ENCODE measurements around the gene SIDT2.
A peak's percentile ranks its signal among the peaks of the same experiment; 100 is the strongest.

The SIDT2 gene

DNA sequence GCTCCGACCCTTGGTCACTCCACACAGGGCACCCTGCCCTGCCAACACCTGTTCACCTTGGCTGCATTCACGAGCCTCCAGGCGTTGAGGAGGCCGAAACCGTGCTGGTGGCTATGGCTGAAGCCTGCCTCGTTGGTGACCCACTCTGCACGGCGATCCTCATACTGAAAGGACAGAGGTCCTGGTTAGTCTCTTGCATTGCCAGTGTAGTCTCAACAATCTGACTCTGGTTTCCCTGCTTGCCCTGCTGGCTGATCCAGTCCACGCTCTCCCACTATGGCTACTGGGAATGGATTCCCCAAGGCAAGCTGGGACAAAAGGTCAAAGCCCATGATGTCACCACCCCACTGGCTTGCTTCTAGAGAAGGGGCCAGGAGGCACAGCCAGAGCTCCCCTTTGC, 40.5 kb downstream of the SIDT2 start:
- TF ChIP-seq, protein P1, sequence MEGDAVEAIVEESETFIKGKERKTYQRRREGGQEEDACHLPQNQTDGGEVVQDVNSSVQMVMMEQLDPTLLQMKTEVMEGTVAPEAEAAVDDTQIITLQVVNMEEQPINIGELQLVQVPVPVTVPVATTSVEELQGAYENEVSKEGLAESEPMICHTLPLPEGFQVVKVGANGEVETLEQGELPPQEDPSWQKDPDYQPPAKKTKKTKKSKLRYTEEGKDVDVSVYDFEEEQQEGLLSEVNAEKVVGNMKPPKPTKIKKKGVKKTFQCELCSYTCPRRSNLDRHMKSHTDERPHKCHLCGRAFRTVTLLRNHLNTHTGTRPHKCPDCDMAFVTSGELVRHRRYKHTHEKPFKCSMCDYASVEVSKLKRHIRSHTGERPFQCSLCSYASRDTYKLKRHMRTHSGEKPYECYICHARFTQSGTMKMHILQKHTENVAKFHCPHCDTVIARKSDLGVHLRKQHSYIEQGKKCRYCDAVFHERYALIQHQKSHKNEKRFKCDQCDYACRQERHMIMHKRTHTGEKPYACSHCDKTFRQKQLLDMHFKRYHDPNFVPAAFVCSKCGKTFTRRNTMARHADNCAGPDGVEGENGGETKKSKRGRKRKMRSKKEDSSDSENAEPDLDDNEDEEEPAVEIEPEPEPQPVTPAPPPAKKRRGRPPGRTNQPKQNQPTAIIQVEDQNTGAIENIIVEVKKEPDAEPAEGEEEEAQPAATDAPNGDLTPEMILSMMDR (IDR thresholded peaks at IDR 0.05), result no peak
- Histone ChIP-seq H3K27ac (peak overlapping the region; percentile 89 to 95), H3K4me3 (peak overlapping the region; percentile 54)
- DNase-seq (ENCODE audit: low spot score), result peak; percentile 75

DNA sequence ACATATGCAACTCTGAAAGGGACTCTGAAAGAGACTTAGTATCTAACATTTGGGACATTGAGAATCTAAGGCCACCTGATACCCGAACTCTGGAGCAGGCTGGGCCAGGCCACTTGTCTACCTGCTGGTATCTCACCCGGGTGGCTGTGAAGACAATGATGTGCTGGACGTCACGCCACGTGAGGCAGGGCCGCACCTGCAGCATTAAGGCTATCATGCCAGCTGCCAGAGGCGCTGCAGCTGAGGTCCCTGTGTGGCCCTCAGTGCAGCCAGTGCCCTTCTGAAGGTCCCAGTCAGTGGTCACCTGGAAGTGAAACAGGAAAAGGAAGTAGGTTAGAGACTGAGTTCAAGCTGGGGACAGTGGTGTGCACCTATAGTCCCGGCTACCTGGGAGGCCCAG, 40.9 kb downstream of the SIDT2 start:
- peak; percentile 71 for DNase-seq (ENCODE audit: low spot score)
- peak overlapping the region; percentile 89 to 95 for H3K27ac ChIP-seq
- no peak overlapping the region for H3K4me3 ChIP-seq
- TF ChIP-seq, protein P1 (IDR thresholded peaks at IDR 0.05), result no peak

DNA sequence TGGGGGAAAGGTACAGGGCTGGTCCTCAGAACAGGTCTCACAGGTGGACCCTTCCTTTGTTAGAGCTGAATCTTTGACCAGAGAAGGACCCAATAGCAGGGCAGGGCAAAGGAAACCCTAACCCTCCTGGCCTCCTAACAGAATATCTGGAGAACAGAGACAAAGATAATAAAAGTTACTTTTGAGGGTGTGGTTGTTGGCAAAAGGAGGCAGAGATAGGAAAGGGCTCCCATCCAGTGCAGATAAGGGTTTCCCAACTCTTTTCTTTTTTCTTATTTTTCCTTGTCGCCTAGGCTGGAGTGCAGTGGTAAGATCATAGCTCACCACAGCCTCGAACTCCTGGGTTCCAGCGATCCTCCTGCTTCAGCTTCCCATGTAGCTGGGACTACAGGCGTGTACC, 41.5 kb downstream of the SIDT2 start:
- Histone ChIP-seq H3K4me3 (peak overlapping the region; percentile 48), H3K27ac (peak overlapping the region; percentile 89 to 95)
- DNase-seq (ENCODE audit: low spot score), result no peak
- TF ChIP-seq, protein P1 (IDR thresholded peaks at IDR 0.05), result no peak

DNA sequence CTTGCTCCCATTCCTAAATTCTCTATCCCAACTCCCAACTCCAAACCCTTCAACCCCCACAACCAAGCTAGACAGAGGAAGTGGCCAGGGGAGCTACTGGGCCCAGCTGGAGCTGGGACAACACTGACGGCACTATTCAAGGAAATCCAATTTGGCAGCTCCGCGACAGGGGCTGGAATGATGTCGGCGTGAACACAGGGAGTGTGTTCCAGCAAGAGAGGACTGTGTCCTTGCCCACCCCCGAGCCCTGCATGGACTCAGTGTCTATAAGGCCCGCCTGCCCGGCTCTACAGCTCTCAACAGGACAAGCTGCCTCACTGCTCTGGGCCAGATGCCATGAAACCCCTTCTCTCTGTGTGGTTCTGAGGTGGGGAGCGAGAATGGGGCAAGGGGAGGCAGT, 42.0 kb downstream of the SIDT2 start:
- H3K27ac ChIP-seq, result peak overlapping the region; percentile 89 to 95
- H3K4me3 ChIP-seq, result peak overlapping the region; percentile 48
- DNase-seq (ENCODE audit: low spot score), result peak; percentile 94
- TF ChIP-seq, protein P1 (IDR thresholded peaks at IDR 0.05), result no peak

DNA sequence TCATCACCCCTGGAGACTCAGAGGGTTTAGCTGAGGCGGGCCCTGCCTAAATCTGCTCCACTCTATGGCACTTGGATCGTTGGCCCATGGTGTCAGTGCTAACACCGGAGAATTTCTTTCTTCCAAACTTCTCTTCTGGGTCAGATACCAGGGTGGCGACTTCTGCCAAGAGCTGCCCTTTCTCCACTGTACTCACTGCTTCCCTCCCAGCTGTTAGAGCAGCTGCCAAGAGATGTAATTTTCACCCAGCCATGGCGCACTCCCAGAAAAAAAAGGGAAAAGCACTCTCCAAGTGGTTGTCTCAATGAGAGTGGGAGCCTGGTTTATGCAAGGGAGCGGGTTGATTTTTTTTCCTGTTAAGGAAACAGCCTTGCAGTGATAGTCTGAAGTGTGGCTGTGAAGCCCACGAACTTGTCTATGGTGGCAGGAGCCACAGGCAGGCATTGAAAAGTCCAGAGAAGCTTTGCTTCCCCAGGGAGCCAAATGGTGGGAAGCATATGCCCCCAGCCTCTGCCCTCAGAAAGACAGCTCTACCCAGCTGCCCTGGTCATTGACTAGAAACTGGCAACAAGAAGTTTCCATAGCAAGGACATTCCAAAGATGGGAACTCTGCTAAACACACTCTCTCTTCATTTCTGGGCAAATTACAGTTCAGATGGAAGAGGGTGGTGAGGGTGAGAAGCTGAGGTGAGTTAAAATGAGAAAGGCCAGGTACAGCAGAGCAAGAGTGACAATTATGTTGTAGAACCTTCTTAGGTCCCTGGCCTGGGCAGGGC, 42.6 kb downstream of the SIDT2 start:
- no peak for DNase-seq (ENCODE audit: low spot score)
- Histone ChIP-seq H3K4me3 (peak overlapping the region; percentile 48), H3K27ac (peak overlapping the region; percentile 89 to 95)
- TF ChIP-seq, protein P1 (IDR thresholded peaks at IDR 0.05), result no peak

DNA sequence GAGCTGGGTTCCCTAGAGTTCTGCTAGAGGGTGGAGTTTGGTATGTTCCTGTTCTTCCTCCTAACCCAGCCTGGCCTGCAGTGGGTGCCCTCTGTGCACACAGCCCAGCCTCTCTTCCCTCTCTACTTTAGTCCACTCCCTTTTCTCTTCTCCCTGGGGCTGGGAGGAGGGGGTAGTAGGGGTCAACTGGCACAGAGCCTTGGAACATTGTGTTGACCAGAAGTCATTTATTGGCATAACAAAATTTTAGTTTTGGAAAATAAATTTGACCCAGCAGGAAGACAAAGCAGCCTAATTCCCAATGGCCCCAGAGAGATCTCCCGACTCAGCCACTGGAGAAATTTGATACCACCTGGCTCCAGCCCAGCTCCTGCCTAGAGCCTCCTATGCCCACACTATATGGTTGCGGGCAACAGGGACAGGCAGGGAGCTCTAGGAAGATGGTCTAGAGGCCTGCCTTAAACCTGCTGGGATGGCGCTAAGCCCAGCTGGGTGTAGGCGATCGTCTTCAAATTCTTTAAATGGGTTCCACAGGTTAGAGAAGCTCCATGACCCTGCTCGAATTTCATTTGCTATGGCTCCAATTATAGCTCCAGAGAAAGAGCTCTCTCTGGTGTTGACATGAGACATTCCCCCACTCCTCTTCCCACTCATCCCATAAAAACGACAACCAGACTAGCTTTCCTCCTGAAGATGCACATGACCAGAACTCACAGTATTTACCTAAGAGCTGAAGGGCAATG, 43.4 kb downstream of the SIDT2 start:
- peak overlapping the region; percentile 89 to 95 for H3K27ac ChIP-seq
- TF ChIP-seq, protein P1 (IDR thresholded peaks at IDR 0.05), result no peak
- peak overlapping the region; percentile 48 for H3K4me3 ChIP-seq
- peak; percentile 95 for DNase-seq (ENCODE audit: low spot score)

Measured in coronary artery (tissue), 2 donors.